HepG2 (cell line): ENCODE results near the gene WNT10A. TPM values are rescaled to one million over a fixed set of nuclear protein-coding genes. Genes with fewer than 3 reads are reported as not detected.
A peak's percentile ranks its signal among the peaks of the same experiment; 100 is the strongest.

ENCODE experiments used
- E2F1 ChIP-seq: sonication (generic); formaldehyde crosslinking; IDR thresholded peaks from 2 replicates; pipeline ENCODE4 v1.5.0; 2020; ENCODE audit warnings: missing genetic modification reagents
- KLF13 ChIP-seq: sonication (generic); formaldehyde crosslinking; IDR thresholded peaks from 2 replicates; pipeline ENCODE4 v1.4.0; 2020; ENCODE audit warnings: mild to moderate bottlenecking, missing genetic modification reagents
- SKI ChIP-seq: fragments of 450-650 bp; IDR thresholded peaks from one replicate; pipeline ENCODE4 v1.6.1; 2018; ENCODE audit warnings: mild to moderate bottlenecking; ENCODE audit not compliant: partially characterized antibody
- SSRP1 ChIP-seq: IDR thresholded peaks from 2 replicates; pipeline ENCODE4 v1.6.1; 2016; ENCODE audit warnings: control low read depth
- ZFY ChIP-seq: sonication (generic); formaldehyde crosslinking; IDR thresholded peaks from 2 replicates; pipeline ENCODE4 v1.4.0; 2020; ENCODE audit warnings: missing genetic modification reagents
- ZNF567 ChIP-seq: sonication (generic); formaldehyde crosslinking; IDR thresholded peaks from 2 replicates; pipeline ENCODE4 v1.8.1; 2023; ENCODE audit warnings: mild to moderate bottlenecking, missing genetic modification reagents, borderline replicate concordance
- ZNF724P ChIP-seq: sonication (generic); formaldehyde crosslinking; IDR thresholded peaks from 2 replicates; pipeline ENCODE4 v1.8.0; 2022; ENCODE audit warnings: missing genetic modification reagents, borderline replicate concordance
- ZNF777 ChIP-seq: sonication (generic); formaldehyde crosslinking; IDR thresholded peaks from 2 replicates; pipeline ENCODE4 v1.4.0; 2020; ENCODE audit warnings: missing genetic modification reagents
- ZNF883 ChIP-seq: sonication (generic); formaldehyde crosslinking; IDR thresholded peaks from 2 replicates; pipeline ENCODE4 v1.5.1; 2020; ENCODE audit warnings: mild to moderate bottlenecking, missing genetic modification reagents; ENCODE audit errors: not compliant biosample characterization
- polyA plus RNA-seq, 8 experiments: library from polyadenylated mRNA; depleted of rRNA in 3 of 8; stranded (reverse) in 7 of 8; unstranded in 1 of 8; fragments of >200 nt; fragmentation: Illumina TruSeq in 4 of 8; extraction: Trizol in 4 of 8; gene quantifications; 2 replicates each; pipeline versions ENCODE4 v1.2.1 to v1.2.3, GENCODE V29; 2011 to 2016; ENCODE audit warnings: low read depth in 4 of 8, missing spikeins in 1 of 8, mixed read lengths in 1 of 8; ENCODE audit not compliant: insufficient read depth in 1 of 8
- total RNA-seq, 5 experiments: library from RNA; depleted of rRNA; stranded (reverse); fragments of >200 nt; fragmentation: Illumina TruSeq; extraction: Trizol; gene quantifications; 2 replicates each; pipeline ENCODE4 v1.2.3, GENCODE V29; 2016; ENCODE audit warnings: low read depth in 1 of 5
- TF ChIP-seq, protein P1 (sequence below): sonication (generic); formaldehyde crosslinking; IDR thresholded peaks from 2 replicates; pipeline ENCODE4 v1.4.0; 2020; ENCODE audit warnings: missing genetic modification reagents, borderline replicate concordance
- TF ChIP-seq, protein P2 (sequence below): sonication (generic); formaldehyde crosslinking; IDR thresholded peaks from 2 replicates; pipeline ENCODE4 v1.9.0; 2022; ENCODE audit warnings: low read depth, missing genetic modification reagents
- TF ChIP-seq, protein P3 (sequence below): sonication (generic); formaldehyde crosslinking; IDR thresholded peaks from 2 replicates; pipeline ENCODE4 v1.5.1; 2020; ENCODE audit warnings: missing genetic modification reagents, mild to moderate bottlenecking, borderline replicate concordance
- TF ChIP-seq, protein P4 (sequence below): sonication (generic); formaldehyde crosslinking; IDR thresholded peaks from 2 replicates; pipeline ENCODE4 v1.8.1; 2023; ENCODE audit warnings: mild to moderate bottlenecking, missing genetic modification reagents
- TF ChIP-seq, protein P5 (sequence below): sonication (generic); formaldehyde crosslinking; IDR thresholded peaks from 2 replicates; pipeline ENCODE4 v1.5.0; 2020; ENCODE audit warnings: mild to moderate bottlenecking, missing genetic modification reagents, borderline replicate concordance

The WNT10A gene
- total and polyA plus RNA-seq, 2 of the 13 experiments (the other 11 are each of a cell fraction or from before 2014, with no cell fraction given) = 0.03 TPM; not detected in 1

- no peak for TF ChIP-seq KLF13 (CRISPR knock-in tag)
- TF ChIP-seq SKI = peak; percentile 52
- TF ChIP-seq, protein P1, sequence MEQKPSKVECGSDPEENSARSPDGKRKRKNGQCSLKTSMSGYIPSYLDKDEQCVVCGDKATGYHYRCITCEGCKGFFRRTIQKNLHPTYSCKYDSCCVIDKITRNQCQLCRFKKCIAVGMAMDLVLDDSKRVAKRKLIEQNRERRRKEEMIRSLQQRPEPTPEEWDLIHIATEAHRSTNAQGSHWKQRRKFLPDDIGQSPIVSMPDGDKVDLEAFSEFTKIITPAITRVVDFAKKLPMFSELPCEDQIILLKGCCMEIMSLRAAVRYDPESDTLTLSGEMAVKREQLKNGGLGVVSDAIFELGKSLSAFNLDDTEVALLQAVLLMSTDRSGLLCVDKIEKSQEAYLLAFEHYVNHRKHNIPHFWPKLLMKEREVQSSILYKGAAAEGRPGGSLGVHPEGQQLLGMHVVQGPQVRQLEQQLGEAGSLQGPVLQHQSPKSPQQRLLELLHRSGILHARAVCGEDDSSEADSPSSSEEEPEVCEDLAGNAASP (CRISPR knock-in tag) = peak; percentile 49; the same call in 1 of the 2 replicates
- TF ChIP-seq ZNF883 (CRISPR knock-in tag) = peak; percentile 61
- TF ChIP-seq, protein P2, sequence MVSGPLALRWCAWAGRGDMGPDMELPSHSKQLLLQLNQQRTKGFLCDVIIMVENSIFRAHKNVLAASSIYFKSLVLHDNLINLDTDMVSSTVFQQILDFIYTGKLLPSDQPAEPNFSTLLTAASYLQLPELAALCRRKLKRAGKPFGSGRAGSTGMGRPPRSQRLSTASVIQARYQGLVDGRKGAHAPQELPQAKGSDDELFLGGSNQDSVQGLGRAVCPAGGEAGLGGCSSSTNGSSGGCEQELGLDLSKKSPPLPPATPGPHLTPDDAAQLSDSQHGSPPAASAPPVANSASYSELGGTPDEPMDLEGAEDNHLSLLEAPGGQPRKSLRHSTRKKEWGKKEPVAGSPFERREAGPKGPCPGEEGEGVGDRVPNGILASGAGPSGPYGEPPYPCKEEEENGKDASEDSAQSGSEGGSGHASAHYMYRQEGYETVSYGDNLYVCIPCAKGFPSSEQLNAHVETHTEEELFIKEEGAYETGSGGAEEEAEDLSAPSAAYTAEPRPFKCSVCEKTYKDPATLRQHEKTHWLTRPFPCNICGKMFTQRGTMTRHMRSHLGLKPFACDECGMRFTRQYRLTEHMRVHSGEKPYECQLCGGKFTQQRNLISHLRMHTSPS (CRISPR knock-in tag) = peak; percentile 78
- no peak for TF ChIP-seq SSRP1 (CRISPR knock-in tag)
- TF ChIP-seq, protein P3, sequence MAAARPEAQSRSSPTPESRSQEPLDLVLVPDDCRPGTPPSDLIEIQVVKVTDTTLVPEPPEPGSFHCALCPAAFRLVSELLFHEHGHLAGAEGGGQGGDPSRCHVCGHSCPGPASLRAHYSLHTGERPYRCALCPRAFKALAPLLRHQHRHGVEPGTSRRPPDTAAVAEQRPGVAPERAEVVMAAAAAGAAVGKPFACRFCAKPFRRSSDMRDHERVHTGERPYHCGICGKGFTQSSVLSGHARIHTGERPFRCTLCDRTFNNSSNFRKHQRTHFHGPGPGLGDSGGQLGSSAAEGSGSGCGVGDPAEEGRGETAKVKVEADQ (CRISPR knock-in tag) = peak; percentile 83; the same call in 1 of the 2 replicates
- TF ChIP-seq, protein P4, sequence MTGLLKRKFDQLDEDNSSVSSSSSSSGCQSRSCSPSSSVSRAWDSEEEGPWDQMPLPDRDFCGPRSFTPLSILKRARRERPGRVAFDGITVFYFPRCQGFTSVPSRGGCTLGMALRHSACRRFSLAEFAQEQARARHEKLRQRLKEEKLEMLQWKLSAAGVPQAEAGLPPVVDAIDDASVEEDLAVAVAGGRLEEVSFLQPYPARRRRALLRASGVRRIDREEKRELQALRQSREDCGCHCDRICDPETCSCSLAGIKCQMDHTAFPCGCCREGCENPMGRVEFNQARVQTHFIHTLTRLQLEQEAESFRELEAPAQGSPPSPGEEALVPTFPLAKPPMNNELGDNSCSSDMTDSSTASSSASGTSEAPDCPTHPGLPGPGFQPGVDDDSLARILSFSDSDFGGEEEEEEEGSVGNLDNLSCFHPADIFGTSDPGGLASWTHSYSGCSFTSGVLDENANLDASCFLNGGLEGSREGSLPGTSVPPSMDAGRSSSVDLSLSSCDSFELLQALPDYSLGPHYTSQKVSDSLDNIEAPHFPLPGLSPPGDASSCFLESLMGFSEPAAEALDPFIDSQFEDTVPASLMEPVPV = peak; percentile 36; the same call in 1 of the 2 replicates
- TF ChIP-seq E2F1 (CRISPR knock-in tag) = no peak
- TF ChIP-seq ZNF777 (CRISPR knock-in tag) = peak; percentile 94
- TF ChIP-seq ZNF567 = 0 out of 2 replicates have a peak, but pooled peaks have one; percentile 76
- TF ChIP-seq ZNF724P (CRISPR knock-in tag) = peak; percentile 67; the same call in 1 of the 2 replicates
- TF ChIP-seq, protein P5, sequence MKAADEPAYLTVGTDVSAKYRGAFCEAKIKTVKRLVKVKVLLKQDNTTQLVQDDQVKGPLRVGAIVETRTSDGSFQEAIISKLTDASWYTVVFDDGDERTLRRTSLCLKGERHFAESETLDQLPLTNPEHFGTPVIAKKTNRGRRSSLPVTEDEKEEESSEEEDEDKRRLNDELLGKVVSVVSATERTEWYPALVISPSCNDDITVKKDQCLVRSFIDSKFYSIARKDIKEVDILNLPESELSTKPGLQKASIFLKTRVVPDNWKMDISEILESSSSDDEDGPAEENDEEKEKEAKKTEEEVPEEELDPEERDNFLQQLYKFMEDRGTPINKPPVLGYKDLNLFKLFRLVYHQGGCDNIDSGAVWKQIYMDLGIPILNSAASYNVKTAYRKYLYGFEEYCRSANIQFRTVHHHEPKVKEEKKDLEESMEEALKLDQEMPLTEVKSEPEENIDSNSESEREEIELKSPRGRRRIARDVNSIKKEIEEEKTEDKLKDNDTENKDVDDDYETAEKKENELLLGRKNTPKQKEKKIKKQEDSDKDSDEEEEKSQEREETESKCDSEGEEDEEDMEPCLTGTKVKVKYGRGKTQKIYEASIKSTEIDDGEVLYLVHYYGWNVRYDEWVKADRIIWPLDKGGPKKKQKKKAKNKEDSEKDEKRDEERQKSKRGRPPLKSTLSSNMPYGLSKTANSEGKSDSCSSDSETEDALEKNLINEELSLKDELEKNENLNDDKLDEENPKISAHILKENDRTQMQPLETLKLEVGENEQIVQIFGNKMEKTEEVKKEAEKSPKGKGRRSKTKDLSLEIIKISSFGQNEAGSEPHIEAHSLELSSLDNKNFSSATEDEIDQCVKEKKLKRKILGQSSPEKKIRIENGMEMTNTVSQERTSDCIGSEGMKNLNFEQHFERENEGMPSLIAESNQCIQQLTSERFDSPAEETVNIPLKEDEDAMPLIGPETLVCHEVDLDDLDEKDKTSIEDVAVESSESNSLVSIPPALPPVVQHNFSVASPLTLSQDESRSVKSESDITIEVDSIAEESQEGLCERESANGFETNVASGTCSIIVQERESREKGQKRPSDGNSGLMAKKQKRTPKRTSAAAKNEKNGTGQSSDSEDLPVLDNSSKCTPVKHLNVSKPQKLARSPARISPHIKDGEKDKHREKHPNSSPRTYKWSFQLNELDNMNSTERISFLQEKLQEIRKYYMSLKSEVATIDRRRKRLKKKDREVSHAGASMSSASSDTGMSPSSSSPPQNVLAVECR (CRISPR knock-in tag) = peak; percentile 76
- TF ChIP-seq ZFY (CRISPR knock-in tag) = peak; percentile 70
Measured at GRCh38 chr2:218892693-218893348, 12.2 kb downstream of the WNT10A start (continued).
